Duodenal mucosa (tissue), 2 donors: ENCODE data around the gene GRID2IP.
"Not testable (repeated sequence)": the region's sequence is repeated elsewhere in the genome, so short reads cannot be mapped to it uniquely, and the experiment has no call there.

Experiments used
- H3K27ac ChIP-seq: one replicate; pipeline ENCODE4 v1.7.0; 2013; ENCODE audit warnings: low read depth, low read length
- H3K27me3 ChIP-seq, 2 donors: one replicate each; pipeline ENCODE4 v1.7.0; 2013; ENCODE audit warnings: low read length in 2 of 2, control low read depth in 1 of 2; ENCODE audit not compliant: insufficient read depth in 2 of 2, control insufficient read depth in 1 of 2
- H3K36me3 ChIP-seq, 2 donors: one replicate each; pipeline ENCODE4 v1.7.0; 2013; ENCODE audit warnings: low read length in 2 of 2, control low read depth in 1 of 2; ENCODE audit not compliant: insufficient read depth in 2 of 2, control insufficient read depth in 1 of 2
- H3K4me1 ChIP-seq, 2 donors: one replicate each; pipeline ENCODE4 v1.7.0; 2013; ENCODE audit warnings: low read length in 2 of 2, control low read depth in 1 of 2; ENCODE audit not compliant: insufficient read depth in 2 of 2, control insufficient read depth in 1 of 2
- H3K4me3 ChIP-seq, 2 donors: one replicate each; pipeline ENCODE4 v1.7.0; 2013; ENCODE audit warnings: low read length in 2 of 2, low read depth in 1 of 2
- H3K9ac ChIP-seq, 2 donors: one replicate each; pipeline ENCODE4 v1.7.0; 2013; ENCODE audit warnings: low read length in 2 of 2, low read depth in 1 of 2
- H3K9me3 ChIP-seq, 2 donors: one replicate each; pipeline ENCODE4 v1.7.0; 2013; ENCODE audit warnings: low read length in 2 of 2, control low read depth in 1 of 2; ENCODE audit not compliant: control insufficient read depth in 1 of 2

GRID2IP gene

DNA sequence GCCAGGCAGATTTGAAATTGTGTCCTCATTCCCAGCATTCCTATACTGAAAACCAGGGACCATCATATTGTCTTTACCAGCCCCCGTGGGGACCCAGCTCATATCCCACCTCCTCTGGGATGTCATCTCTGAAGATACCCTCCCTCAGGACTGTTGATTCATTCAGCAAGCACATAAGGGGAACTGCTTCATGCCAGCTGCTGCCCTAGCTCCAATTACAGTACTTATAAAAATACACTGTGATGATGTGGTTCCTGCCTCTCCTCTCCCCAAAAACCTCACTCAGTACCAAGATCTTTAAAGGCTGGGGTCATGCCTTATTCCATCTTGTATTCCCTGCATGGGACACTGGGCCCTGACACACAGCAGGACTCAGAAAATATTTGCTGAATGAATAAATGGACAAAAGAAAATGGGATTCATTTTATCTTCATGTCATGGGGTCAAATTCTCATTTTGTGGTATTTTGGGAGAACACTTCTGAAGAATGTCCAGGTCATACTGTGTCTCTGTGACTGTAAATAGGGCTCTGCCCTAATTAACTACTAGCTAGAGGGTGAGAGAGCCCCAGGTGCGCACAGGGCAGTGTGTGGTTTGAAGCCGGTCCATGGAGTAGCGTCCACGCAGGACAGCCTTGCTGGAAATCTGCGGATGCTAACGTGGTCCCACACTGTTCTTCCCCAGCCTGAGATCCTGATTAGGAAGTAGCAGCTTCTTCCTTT is 74.5 kb downstream of the GRID2IP start:
- Histone ChIP-seq H3K36me3 (peaks cover 8 to 51% of the 10 kb centered on the region in 2 donors), H3K27ac (no peak overlapping the region), H3K4me3 (no peak overlapping the region), H3K9me3 (no peaks in the 10 kb centered on the region), H3K27me3 (no peaks in the 10 kb centered on the region), H3K4me1 (peaks cover 37 to 44% of the 10 kb centered on the region in 2 donors), H3K9ac (no peak overlapping the region)

DNA sequence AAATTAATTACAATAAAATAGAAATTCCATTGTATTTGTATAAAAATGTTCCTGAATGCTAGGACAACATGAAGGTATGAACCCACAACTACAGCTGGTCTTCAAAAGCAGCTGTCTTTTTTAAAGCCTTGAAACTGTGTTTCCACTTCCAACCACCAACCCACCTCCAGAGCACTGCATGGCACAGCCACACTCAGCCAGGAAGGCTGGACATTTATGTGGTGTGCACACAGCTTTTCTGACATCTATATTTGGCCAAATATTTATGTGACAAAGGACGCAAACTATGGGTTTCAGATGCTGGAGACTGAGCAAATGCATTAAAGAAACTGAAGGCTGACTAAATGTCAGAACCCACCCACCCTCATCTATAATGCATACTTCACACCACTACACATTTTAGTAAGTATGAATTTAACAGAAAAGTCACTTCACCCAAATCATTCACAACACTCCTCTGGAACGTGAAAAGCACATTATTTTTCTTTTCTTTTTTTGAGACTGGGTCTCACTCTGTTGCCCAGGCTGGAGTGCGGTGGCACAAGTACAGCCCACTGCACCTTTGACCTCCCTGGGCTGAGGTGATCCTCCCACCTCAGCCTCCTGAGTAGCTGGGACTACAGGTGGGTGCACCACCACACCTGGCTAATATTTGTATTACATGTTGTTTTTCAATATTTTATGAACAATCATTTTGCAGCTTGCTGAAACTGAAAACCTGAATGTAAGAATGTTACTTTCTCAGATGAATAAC is 75.7 kb downstream of the GRID2IP start:
- H3K36me3 ChIP-seq: peaks cover 12 to 57% of the 10 kb centered on the region in 2 donors
- H3K27ac ChIP-seq: no peak overlapping the region
- H3K9me3 ChIP-seq: no peaks in the 10 kb centered on the region
- no peak overlapping the region for H3K9ac ChIP-seq
- H3K4me1 ChIP-seq: peaks cover 30 to 35% of the 10 kb centered on the region in 2 donors
- H3K27me3 ChIP-seq: no peaks in the 10 kb centered on the region
- H3K4me3 ChIP-seq: no peak overlapping the region

DNA sequence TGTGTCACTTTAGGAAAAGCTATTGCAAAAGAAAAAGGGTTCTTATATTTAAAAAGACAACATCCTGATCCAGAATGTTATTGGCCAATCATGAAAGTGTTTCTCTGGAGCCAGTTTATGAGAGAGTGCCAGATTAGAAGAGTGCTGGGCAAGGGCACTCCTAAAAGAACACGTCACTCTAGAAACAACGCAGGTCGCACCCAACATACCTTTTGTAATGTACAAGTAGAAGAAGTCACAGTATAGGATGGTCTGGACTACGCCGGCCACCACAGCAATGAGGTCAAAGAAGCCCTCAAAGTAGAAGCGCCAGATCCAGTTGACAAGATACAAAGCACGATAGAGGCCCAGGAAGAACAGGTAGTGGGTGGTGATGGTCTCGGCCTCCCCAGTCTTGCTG is 85.4 kb downstream of the GRID2IP start:
- Histone ChIP-seq H3K4me3 (no peak overlapping the region), H3K27ac (no peak overlapping the region), H3K4me1 (peaks cover 7 to 14% of the 10 kb centered on the region in 2 donors), H3K9me3 (no peaks in the 10 kb centered on the region), H3K36me3 (peaks cover 42 to 80% of the 10 kb centered on the region in 2 donors), H3K27me3 (no peaks in the 10 kb centered on the region), H3K9ac (no peak overlapping the region)

DNA sequence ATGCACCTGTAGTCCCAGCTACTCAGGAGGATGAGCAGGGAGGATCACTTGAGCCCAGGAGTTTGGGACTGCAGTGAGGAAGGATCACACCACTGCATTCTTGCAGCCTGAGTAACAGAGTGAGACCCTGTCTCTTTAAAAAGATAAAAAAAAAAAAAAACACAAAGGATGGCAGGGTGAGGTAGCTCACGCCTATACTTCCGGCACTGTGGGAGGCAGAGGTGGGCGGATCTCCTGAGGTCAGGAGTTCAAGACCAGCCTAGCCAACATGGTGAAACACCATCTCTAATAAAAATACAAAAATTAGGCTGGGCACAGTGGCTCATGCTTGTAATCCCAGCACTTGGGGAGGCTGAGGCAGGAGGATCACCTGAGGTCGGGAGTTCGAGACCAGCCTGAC is 87.7 kb downstream of the GRID2IP start:
- not testable (repeated sequence) for H3K27me3 ChIP-seq, H3K4me3 ChIP-seq, H3K27ac ChIP-seq, H3K9ac ChIP-seq, H3K9me3 ChIP-seq
- Histone ChIP-seq H3K36me3 (peaks cover 37 to 62% of the 10 kb centered on the region in 2 donors), H3K4me1 (peaks cover 9 to 18% of the 10 kb centered on the region in 2 donors)

DNA sequence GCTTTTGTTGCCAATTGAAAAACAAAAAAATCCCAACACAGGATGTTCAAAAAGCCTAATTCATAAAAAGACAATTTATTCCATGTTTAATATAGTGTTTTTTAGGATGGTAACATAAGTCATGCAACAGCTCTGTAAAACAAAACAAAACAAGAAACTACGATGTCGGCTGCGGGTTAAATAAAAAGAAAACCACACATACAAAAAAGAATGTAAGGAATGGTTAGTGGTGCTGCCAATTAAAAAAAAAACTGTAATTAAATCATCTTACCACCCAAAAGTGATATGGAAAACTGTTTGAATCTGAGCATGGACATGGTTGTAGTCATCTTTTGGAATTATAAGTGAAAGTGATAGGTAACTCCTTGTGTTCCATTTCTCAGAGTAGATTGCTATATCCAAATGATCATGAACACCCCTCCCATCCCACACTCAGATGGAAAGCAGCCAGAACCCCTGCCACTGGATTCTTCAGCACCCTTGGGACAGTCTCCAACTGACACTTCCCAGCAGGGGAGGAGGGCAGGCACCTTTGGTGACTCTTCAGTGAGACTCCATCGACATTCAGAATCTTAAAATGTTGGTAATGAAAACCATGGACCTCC is 89.2 kb downstream of the GRID2IP start:
- no peaks in the 10 kb centered on the region for H3K27me3 ChIP-seq
- H3K9ac ChIP-seq: no peak overlapping the region
- no peak overlapping the region for H3K4me3 ChIP-seq
- H3K4me1 ChIP-seq: peaks cover 9 to 18% of the 10 kb centered on the region in 2 donors
- peaks cover 29 to 50% of the 10 kb centered on the region in 2 donors for H3K36me3 ChIP-seq
- H3K27ac ChIP-seq: no peak overlapping the region
- no peaks in the 10 kb centered on the region for H3K9me3 ChIP-seq

DNA sequence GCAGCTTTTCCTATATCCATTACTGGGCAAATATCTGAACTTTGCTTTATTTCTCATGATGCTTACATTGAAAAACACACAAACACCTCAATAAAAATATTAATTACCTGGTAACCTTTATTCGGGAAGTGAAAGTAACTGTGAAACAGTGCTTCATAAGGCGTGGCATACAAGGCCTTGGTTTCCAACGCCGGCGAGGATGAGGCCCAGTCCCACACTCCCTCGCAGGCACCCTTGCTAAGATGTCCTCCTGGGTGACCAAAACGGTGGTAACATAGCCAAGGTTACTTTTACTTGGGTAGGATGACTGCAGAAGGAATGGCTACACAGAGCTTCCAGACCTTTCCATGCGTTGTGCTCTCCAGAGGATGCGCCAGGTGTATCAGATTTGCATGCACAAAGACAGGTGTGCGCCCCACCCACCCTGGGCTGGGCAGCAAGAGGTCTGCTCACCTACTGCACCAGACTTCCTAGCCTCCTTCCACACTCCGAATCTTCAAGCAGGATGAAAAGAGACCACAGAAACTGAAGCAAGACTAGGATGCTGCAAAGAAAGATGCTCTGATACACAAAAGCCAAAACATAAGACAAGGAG is 90.2 kb downstream of the GRID2IP start:
- H3K9ac ChIP-seq: no peak overlapping the region
- no peaks in the 10 kb centered on the region for H3K9me3 ChIP-seq
- H3K27ac ChIP-seq: no peak overlapping the region
- no peaks in the 10 kb centered on the region for H3K27me3 ChIP-seq
- H3K4me1 ChIP-seq: peaks cover 9 to 18% of the 10 kb centered on the region in 2 donors
- peaks cover 25 to 40% of the 10 kb centered on the region in 2 donors for H3K36me3 ChIP-seq
- no peak overlapping the region for H3K4me3 ChIP-seq

DNA sequence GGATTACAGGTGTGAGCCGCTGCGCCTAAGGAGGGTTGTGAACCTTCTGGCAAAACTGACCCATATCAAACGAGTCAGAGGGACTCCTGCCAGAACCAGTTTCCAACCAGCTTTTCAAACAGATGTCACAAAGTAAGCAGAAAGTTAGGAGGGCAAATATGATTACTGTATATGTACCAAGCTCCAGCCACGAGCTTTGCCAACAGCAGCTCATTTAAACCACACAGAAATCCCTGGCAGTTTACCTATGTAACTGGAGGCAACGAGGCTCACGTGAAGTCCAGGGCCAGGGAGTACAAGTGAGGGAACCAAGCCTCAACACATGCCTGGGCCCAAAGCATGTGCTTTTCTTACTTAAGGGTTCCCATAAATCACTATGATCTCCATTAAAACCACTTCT is 91.0 kb downstream of the GRID2IP start:
- Histone ChIP-seq H3K36me3 (peaks cover 17 to 33% of the 10 kb centered on the region in 2 donors), H3K4me1 (peaks cover 9 to 18% of the 10 kb centered on the region in 2 donors), H3K4me3 (no peak overlapping the region), H3K27me3 (no peaks in the 10 kb centered on the region), H3K9ac (no peak overlapping the region), H3K27ac (no peak overlapping the region), H3K9me3 (no peaks in the 10 kb centered on the region)

DNA sequence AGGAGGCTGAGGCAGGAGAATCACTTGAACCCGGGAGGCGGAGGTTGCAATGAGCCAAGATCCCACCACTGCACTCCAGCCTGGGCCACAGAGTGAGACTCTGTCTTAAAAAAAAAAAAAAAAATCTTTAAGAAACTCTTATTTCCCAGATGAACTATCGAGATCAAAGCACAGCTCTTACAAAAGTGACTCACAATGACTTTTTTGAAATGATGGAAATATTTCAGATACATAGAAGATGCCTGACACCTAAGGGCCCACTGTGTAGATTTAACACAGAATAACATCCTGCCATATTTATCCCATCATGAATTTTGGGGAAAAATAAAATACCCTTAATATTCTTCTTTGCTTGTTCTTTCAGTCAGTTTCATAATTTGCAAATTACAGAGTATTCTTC is 92.6 kb downstream of the GRID2IP start:
- peaks cover 16 to 28% of the 10 kb centered on the region in 2 donors for H3K36me3 ChIP-seq
- not testable (repeated sequence) for H3K9me3 ChIP-seq, H3K27ac ChIP-seq, H3K27me3 ChIP-seq, H3K4me3 ChIP-seq, H3K9ac ChIP-seq
- peaks cover 9 to 18% of the 10 kb centered on the region in 2 donors for H3K4me1 ChIP-seq

DNA sequence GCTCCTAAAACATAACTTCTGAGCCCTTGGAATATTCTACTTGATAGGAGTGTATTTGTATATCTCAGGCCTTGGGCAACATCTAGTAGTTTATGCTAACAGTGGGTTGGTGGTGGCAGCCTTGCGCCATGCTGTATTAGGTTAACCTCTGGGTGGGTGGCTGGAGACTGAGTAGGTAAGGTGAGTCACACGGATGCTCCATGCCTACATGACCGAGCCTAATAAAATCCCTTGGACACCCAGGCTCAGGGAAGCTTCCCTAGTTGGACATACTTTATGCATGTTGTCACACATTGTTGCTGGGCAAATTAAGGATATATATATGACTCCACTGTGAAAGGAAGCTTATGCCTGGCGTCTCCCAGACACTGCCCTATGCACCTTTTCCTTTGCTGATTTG is 97.5 kb downstream of the GRID2IP start:
- Histone ChIP-seq H3K4me3 (no peak overlapping the region), H3K4me1 (peaks cover 4 to 6% of the 10 kb centered on the region in 2 donors), H3K9ac (no peak overlapping the region), H3K9me3 (no peaks in the 10 kb centered on the region), H3K27me3 (no peaks in the 10 kb centered on the region), H3K36me3 (no peaks in the 10 kb centered on the region), H3K27ac (no peak overlapping the region)

DNA sequence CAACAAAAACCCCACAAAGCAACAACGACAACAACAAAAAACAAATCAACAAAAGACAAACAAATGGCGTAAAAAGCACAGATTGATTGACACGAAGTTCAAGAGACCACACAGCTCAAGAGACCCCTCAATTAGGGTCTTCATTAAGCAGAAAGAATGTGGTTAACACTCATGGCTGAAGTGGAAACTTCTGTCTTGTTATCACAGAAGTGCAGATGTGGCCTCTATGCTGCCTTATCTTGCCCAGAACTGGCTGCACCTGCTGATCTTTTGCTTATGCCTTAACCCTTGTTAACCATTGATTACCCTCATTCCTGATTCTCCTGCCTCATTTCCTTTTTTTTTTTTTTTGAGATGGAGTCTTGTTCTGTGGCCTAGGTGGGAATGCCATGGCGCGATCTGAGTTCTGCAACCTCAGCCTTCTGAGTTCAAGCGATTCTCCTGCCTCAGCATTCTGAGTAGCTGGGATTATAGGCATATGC is 100.0 kb downstream of the GRID2IP start:
- no peak overlapping the region for H3K4me3 ChIP-seq
- no peaks in the 10 kb centered on the region for H3K9me3 ChIP-seq
- H3K9ac ChIP-seq: no peak overlapping the region
- H3K27me3 ChIP-seq: no peaks in the 10 kb centered on the region
- no peak overlapping the region for H3K27ac ChIP-seq
- no peaks in the 10 kb centered on the region for H3K36me3 ChIP-seq
- peaks cover 7 to 14% of the 10 kb centered on the region in 2 donors for H3K4me1 ChIP-seq
